IMR-90 (cell line): ENCODE results near the gene GALM. TPM values are rescaled to one million over a fixed set of nuclear protein-coding genes. Genes with fewer than 3 reads are reported as not detected.

Experiments
- ATAC-seq: fragments of 200-7000 bp; cut with Tn5 transposase; 2 replicates; pipeline ENCODE4 v1.9.1; 2020; ENCODE audit warnings: low read depth, mild to moderate bottlenecking, moderate library complexity
- BruUV-seq: library from RNA; stranded (reverse); fragments of 400-500 nt; replicated peaks from 2 replicates; lab custom pipeline; 2021; lab: Mats Ljungman, UMichigan
- CTCF ChIA-PET: fragments of 300-600 bp; formaldehyde crosslinking; extraction: SDS; loops from one replicate; lab custom pipeline; 2021; ENCODE audit warnings: antibody characterized with exemption; lab: Yijun Ruan, JAX
- POLR2A ChIA-PET: fragments of 300-600 bp; sonication (Branson Sonifier 250); formaldehyde crosslinking; loops from one replicate; lab custom pipeline; 2022; ENCODE audit warnings: antibody characterized with exemption; ENCODE audit not compliant: unreplicated experiment; lab: Charles Lee
- DNase-seq: peaks from one replicate; pipeline ENCODE4 v3.0.0; 2013
- H2AFZ ChIP-seq: replicated peaks from 2 replicates; pipeline ENCODE3; 2013; ENCODE audit warnings: low read length, mild to moderate bottlenecking; ENCODE audit not compliant: poor library complexity
- H2AK5ac ChIP-seq: 2 replicates; pipeline ENCODE4 v1.6.1; 2013; ENCODE audit warnings: low read depth, low read length, inconsistent platforms
- H2AK9ac ChIP-seq: replicated peaks from 2 replicates; pipeline ENCODE3; 2013; ENCODE audit warnings: mild to moderate bottlenecking, low read depth, low read length, moderate library complexity; ENCODE audit not compliant: poor library complexity
- H2BK120ac ChIP-seq: 2 replicates; pipeline ENCODE4 v1.6.1; 2013; ENCODE audit warnings: low read depth, low read length, inconsistent platforms
- H2BK15ac ChIP-seq: 3 replicates; pipeline ENCODE4 v1.6.1; 2013; ENCODE audit warnings: low read depth, low read length, inconsistent platforms
- H2BK20ac ChIP-seq: 2 replicates; pipeline ENCODE4 v1.6.1; 2013; ENCODE audit warnings: low read depth, mild to moderate bottlenecking, inconsistent platforms, low read length, moderate library complexity
- H2BK5ac ChIP-seq: 2 replicates; pipeline ENCODE4 v1.6.1; 2013; ENCODE audit warnings: mild to moderate bottlenecking, low read depth, low read length, inconsistent platforms; ENCODE audit not compliant: poor library complexity, severe bottlenecking
- H3K14ac ChIP-seq: replicated peaks from 2 replicates; pipeline ENCODE4 v1.6.1; 2013; ENCODE audit warnings: low read depth, low read length, inconsistent platforms
- H3K18ac ChIP-seq: 2 replicates; pipeline ENCODE4 v1.6.1; 2013; ENCODE audit warnings: low read depth, low read length, control low read depth
- H3K23ac ChIP-seq: 2 replicates; pipeline ENCODE4 v1.6.1; 2013; ENCODE audit warnings: low read depth, low read length, inconsistent platforms
- H3K27ac ChIP-seq: 2 replicates; pipeline ENCODE4 v1.5.1; 2013; ENCODE audit warnings: mild to moderate bottlenecking, control low read depth, low read length; ENCODE audit not compliant: insufficient read depth
- H3K27me3 ChIP-seq: 2 replicates; pipeline ENCODE4 v1.6.1; 2013; ENCODE audit warnings: low read length; ENCODE audit not compliant: control insufficient read depth, insufficient read depth
- H3K36me3 ChIP-seq: 2 replicates; pipeline ENCODE4 v1.6.1; 2013; ENCODE audit warnings: low read length, mixed read lengths; ENCODE audit not compliant: control insufficient read depth, insufficient read depth
- H3K4ac ChIP-seq: 2 replicates; pipeline ENCODE4 v1.6.1; 2013; ENCODE audit warnings: low read depth, low read length, inconsistent platforms
- H3K4me1 ChIP-seq: 2 replicates; pipeline ENCODE4 v1.6.1; 2013; ENCODE audit warnings: low read length, mixed read lengths; ENCODE audit not compliant: control insufficient read depth, insufficient read depth
- H3K4me2 ChIP-seq: 2 replicates; pipeline ENCODE4 v1.6.1; 2013; ENCODE audit warnings: low read depth, mild to moderate bottlenecking, control low read depth, low read length, moderate library complexity
- H3K4me3 ChIP-seq: 2 replicates; pipeline ENCODE4 v1.5.1; 2013; ENCODE audit warnings: low read depth, mild to moderate bottlenecking, control low read depth, low read length, moderate library complexity; ENCODE audit not compliant: insufficient read depth
- H3K56ac ChIP-seq: 2 replicates; pipeline ENCODE4 v1.6.1; 2013; ENCODE audit warnings: low read length, inconsistent platforms; ENCODE audit not compliant: insufficient read depth; ENCODE audit errors: extremely low read depth
- H3K79me1 ChIP-seq, 2 experiments: 2 replicates each; pipeline ENCODE4 v1.6.1; 2013; ENCODE audit warnings: low read length in 2 of 2, inconsistent platforms in 1 of 2, low read depth in 1 of 2
- H3K9ac ChIP-seq: 2 replicates; pipeline ENCODE4 v1.6.1; 2013; ENCODE audit warnings: low read depth, low read length, control low read depth
- H3K9me1 ChIP-seq: 2 replicates; pipeline ENCODE4 v1.6.1; 2013; ENCODE audit warnings: low read length, inconsistent platforms; ENCODE audit not compliant: insufficient read depth
- H3K9me3 ChIP-seq: 2 replicates; pipeline ENCODE4 v1.6.1; 2013; ENCODE audit warnings: low read length; ENCODE audit not compliant: control insufficient read depth, insufficient read depth
- H4K20me1 ChIP-seq: 2 replicates; pipeline ENCODE4 v1.6.1; 2013; ENCODE audit warnings: low read length, inconsistent platforms; ENCODE audit not compliant: insufficient read depth
- H4K5ac ChIP-seq: 2 replicates; pipeline ENCODE4 v1.6.1; 2013; ENCODE audit warnings: mild to moderate bottlenecking, low read depth, low read length, control low read depth
- H4K8ac ChIP-seq, 2 experiments: 2 replicates each; pipeline ENCODE4 v1.6.1; 2013; ENCODE audit warnings: low read depth in 2 of 2, low read length in 2 of 2, control low read depth in 1 of 2, inconsistent platforms in 1 of 2
- H4K91ac ChIP-seq: 2 replicates; pipeline ENCODE4 v1.6.1; 2013; ENCODE audit warnings: low read depth, low read length, inconsistent platforms; ENCODE audit not compliant: insufficient read depth
- CHD1 ChIP-seq: IDR thresholded peaks from 2 replicates; pipeline ENCODE4 v1.6.1; 2012; ENCODE audit warnings: low read depth, low read length, improper control_type of control experiment
- WGBS, 2 experiments: methylation state at CpG; one replicate each; pipeline versions ENCODE4 v1.1.5 to v1.1.7; 2013; ENCODE audit warnings: missing lambda C conversion rate in 2 of 2; ENCODE audit not compliant: insufficient read length in 1 of 2; ENCODE audit errors: extremely low coverage in 2 of 2; 5-methylcytosine and 5-hydroxymethylcytosine counted together
- dilution Hi-C: fragments of 300-500 bp; cut with HindIII; formaldehyde crosslinking; loops from one replicate; pipeline ENCODE4 v1.14.3; 2018; ENCODE audit warnings: low sequenced_read_pairs; ENCODE audit not compliant: unreplicated experiment
- in situ Hi-C: fragments of 300-500 bp; cut with MboI; formaldehyde crosslinking; loops from 3 replicates; pipeline ENCODE4 v1.14.3; 2019; ENCODE audit warnings: low sequenced_read_pairs, inconsistent platforms, mixed read lengths
- intact Hi-C: fragments of 100-400 bp; cut with micrococcal nuclease; formaldehyde crosslinking; loops from 2 replicates; pipeline ENCODE4 v1.10.0; 2022
- polyA plus RNA-seq, 3 experiments: library from polyadenylated mRNA; depleted of rRNA; stranded (reverse); fragments of >200 nt; gene quantifications; 2 replicates each; pipeline ENCODE4 v1.2.3, GENCODE V29; 2012; ENCODE audit warnings: low replicate concordance in 1 of 3
- total RNA-seq: library from RNA; depleted of rRNA; stranded (reverse); fragments of >200 nt; gene quantifications from 2 replicates; pipeline ENCODE4 v1.2.3, GENCODE V29; 2012

GALM gene
- total and polyA plus RNA-seq, 2 of the 4 experiments (the other 2 are of a cell fraction) = 12.1 to 24.2 TPM

DNA sequence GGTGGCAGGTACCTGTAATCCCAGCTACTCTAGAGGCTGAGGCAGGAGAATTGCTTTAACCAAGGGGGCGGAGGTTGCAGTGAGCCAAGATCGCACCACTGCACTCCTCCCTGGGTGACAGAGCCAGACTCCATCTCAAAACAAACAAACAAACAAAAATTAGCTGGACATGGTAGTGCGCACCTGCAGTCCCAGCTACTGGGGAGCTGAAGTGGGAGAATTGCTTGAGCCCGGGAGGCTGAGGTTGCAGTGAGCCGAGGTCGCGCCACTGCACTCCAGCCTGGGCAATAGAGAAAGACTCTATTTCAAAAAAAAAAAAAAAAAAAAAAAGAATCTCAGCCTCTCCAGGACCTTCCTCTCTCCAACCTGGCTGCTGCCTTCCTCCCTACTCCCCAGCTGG is 65.2 kb downstream of the GALM start:
- DNase-seq (no peak), ATAC-seq (no peak)
- no peak overlapping the region for H2AFZ ChIP-seq
- H3K4me1 ChIP-seq = no peaks in the 10 kb centered on the region
- no peak overlapping the region for H2AK5ac ChIP-seq
- no peaks in the 10 kb centered on the region for H3K27me3 ChIP-seq
- H3K9me1 ChIP-seq = no peaks in the 10 kb centered on the region
- no peak overlapping the region for H3K4me2 ChIP-seq
- no peak for TF ChIP-seq CHD1
- H2BK15ac ChIP-seq = no peak overlapping the region
- no peaks in the 10 kb centered on the region for H3K9me3 ChIP-seq
- no peak overlapping the region for H4K5ac ChIP-seq
- H3K56ac ChIP-seq = no peak overlapping the region
- no peak overlapping the region for H2BK5ac ChIP-seq
- H2AK9ac ChIP-seq = no peak overlapping the region
- no peak overlapping the region for H4K8ac ChIP-seq
- no peak overlapping the region for H2BK20ac ChIP-seq
- no peak overlapping the region for H3K18ac ChIP-seq
- H3K23ac ChIP-seq = no peak overlapping the region
- no CpG with 5 or more reads among the region's 7 CpGs for WGBS, 2 experiments
- no peak overlapping the region for H3K27ac ChIP-seq
- ChIA-PET POLR2A (interaction anchor here (0.6 kb wide), 1 partner anchor 135 kb away, joined by 5 read pairs; no protein-coding TSS in a partner anchor), CTCF (interaction anchor here (0.9 kb wide), 1 partner anchor 149 kb away, joined by 4 read pairs; no protein-coding TSS in a partner anchor)
- H4K91ac ChIP-seq = no peak overlapping the region
- no peak overlapping the region for H2BK120ac ChIP-seq
- peaks cover 24% of the 10 kb centered on the region for H3K36me3 ChIP-seq
- H3K79me1 ChIP-seq = 0 out of 4 replicates have a peak, but pooled peaks cover 0 to 4% of the 10 kb centered on the region in 2 experiments
- dilution Hi-C loops = loop anchor here (25.0 kb wide), 1 partner anchor 169 kb away; no protein-coding TSS in a partner anchor
- no TSS peak for BruUV-seq
- H3K4ac ChIP-seq = no peak overlapping the region
- in situ Hi-C loops = loop anchor here (5.0 kb wide), 1 partner anchor 414 kb away; no protein-coding TSS in a partner anchor
- no peak overlapping the region for H3K14ac ChIP-seq
- H3K4me3 ChIP-seq = no peak overlapping the region
- H3K9ac ChIP-seq = no peak overlapping the region
- intact Hi-C loops = no loop called here
- no peaks in the 10 kb centered on the region for H4K20me1 ChIP-seq
